H9 (cell line): ENCODE results near the gene CDHR5. TPM values are rescaled to one million over a fixed set of nuclear protein-coding genes. Genes with fewer than 3 reads are reported as not detected.
"Not testable (repeated sequence)": the region's sequence is repeated elsewhere in the genome, so short reads cannot be mapped to it uniquely, and the experiment has no call there.

Source experiments
- DNase-seq: peaks from one replicate; pipeline ENCODE4 v3.0.0-alpha.2; 2017
- H2AFZ ChIP-seq: one replicate; pipeline ENCODE4 v1.6.1; 2013; ENCODE audit warnings: mild to moderate bottlenecking, low read length, control low read depth, moderate library complexity
- H2AK5ac ChIP-seq: 2 replicates; pipeline ENCODE4 v1.6.1; 2013; ENCODE audit warnings: low read length, control low read depth, mixed read lengths; ENCODE audit not compliant: insufficient read length
- H2BK120ac ChIP-seq: one replicate; pipeline ENCODE4 v1.6.1; 2013; ENCODE audit warnings: low read depth, mild to moderate bottlenecking, low read length, control low read depth, inconsistent platforms; ENCODE audit not compliant: poor library complexity, severe bottlenecking
- H2BK12ac ChIP-seq: 2 replicates; pipeline ENCODE4 v1.6.1; 2013; ENCODE audit warnings: low read length, control low read depth, mixed read lengths, low read depth; ENCODE audit not compliant: insufficient read length
- H2BK15ac ChIP-seq: 2 replicates; pipeline ENCODE4 v1.6.1; 2013; ENCODE audit warnings: low read depth, low read length, control low read depth
- H2BK20ac ChIP-seq: one replicate; pipeline ENCODE4 v1.6.1; 2013; ENCODE audit warnings: low read depth, mild to moderate bottlenecking, low read length, control low read depth, inconsistent platforms; ENCODE audit not compliant: poor library complexity, severe bottlenecking
- H2BK5ac ChIP-seq: 2 replicates; pipeline ENCODE4 v1.6.1; 2013; ENCODE audit warnings: low read length, control low read depth, mixed read lengths; ENCODE audit not compliant: insufficient read length
- H3K14ac ChIP-seq: 2 replicates; pipeline ENCODE4 v1.6.1; 2013; ENCODE audit warnings: low read length, control low read depth; ENCODE audit not compliant: insufficient read depth
- H3K18ac ChIP-seq: 2 replicates; pipeline ENCODE4 v1.6.1; 2013; ENCODE audit warnings: low read depth, mild to moderate bottlenecking, mixed read lengths, low read length, control low read depth; ENCODE audit not compliant: insufficient read length
- H3K23ac ChIP-seq: 2 replicates; pipeline ENCODE4 v1.6.1; 2013; ENCODE audit warnings: low read length, control low read depth, mixed read lengths, low read depth; ENCODE audit not compliant: insufficient read length
- H3K23me2 ChIP-seq: 2 replicates; pipeline ENCODE4 v1.6.1; 2013; ENCODE audit warnings: low read depth, mild to moderate bottlenecking, mixed read lengths, low read length, control low read depth; ENCODE audit not compliant: insufficient read length, poor library complexity, severe bottlenecking
- H3K27ac ChIP-seq: 2 replicates; pipeline ENCODE4 v1.5.1; 2013; ENCODE audit warnings: low read length, control low read depth, mixed read lengths, low read depth; ENCODE audit not compliant: insufficient read length
- H3K27me3 ChIP-seq: 2 replicates; pipeline ENCODE4 v1.6.1; 2013; ENCODE audit warnings: low read length, control low read depth, inconsistent platforms; ENCODE audit not compliant: insufficient read depth
- H3K4ac ChIP-seq: 2 replicates; pipeline ENCODE4 v1.6.1; 2013; ENCODE audit warnings: low read depth, mild to moderate bottlenecking, control low read depth, inconsistent platforms, low read length, moderate library complexity
- H3K4me1 ChIP-seq: 2 replicates; pipeline ENCODE4 v1.6.1; 2013; ENCODE audit warnings: low read length, control low read depth, inconsistent platforms; ENCODE audit not compliant: insufficient read depth
- H3K4me2 ChIP-seq: 2 replicates; pipeline ENCODE4 v1.6.1; 2013; ENCODE audit warnings: low read length, control low read depth, mixed read lengths; ENCODE audit not compliant: insufficient read length, insufficient read depth
- H3K56ac ChIP-seq: 2 replicates; pipeline ENCODE4 v1.6.1; 2013; ENCODE audit warnings: low read depth, mild to moderate bottlenecking, mixed read lengths, low read length, control low read depth; ENCODE audit not compliant: insufficient read length
- H3K79me1 ChIP-seq: 2 replicates; pipeline ENCODE4 v1.6.1; 2013; ENCODE audit warnings: low read depth, mild to moderate bottlenecking, moderate library complexity, low read length, control low read depth, inconsistent platforms; ENCODE audit not compliant: insufficient read depth, poor library complexity, severe bottlenecking
- H3K79me2 ChIP-seq: 2 replicates; pipeline ENCODE4 v1.6.1; 2013; ENCODE audit warnings: low read length, control low read depth, inconsistent platforms; ENCODE audit not compliant: insufficient read depth
- H3K9ac ChIP-seq: 2 replicates; pipeline ENCODE4 v1.6.1; 2013; ENCODE audit warnings: low read length, control low read depth, mixed read lengths; ENCODE audit not compliant: insufficient read length; ENCODE audit errors: extremely low read depth
- H3K9me3 ChIP-seq: one replicate; pipeline ENCODE4 v1.6.1; 2013; ENCODE audit warnings: low read depth, low read length, inconsistent platforms; ENCODE audit not compliant: control insufficient read depth
- H3T11ph ChIP-seq: one replicate; pipeline ENCODE4 v1.6.1; 2013; ENCODE audit warnings: mild to moderate bottlenecking, low read length, control low read depth, inconsistent platforms
- H4K20me1 ChIP-seq: one replicate; pipeline ENCODE4 v1.6.1; 2013; ENCODE audit not compliant: control insufficient read depth, insufficient read length, insufficient read depth
- H4K5ac ChIP-seq: 2 replicates; pipeline ENCODE4 v1.6.1; 2013; ENCODE audit warnings: low read depth, mild to moderate bottlenecking, mixed read lengths, low read length, control low read depth; ENCODE audit not compliant: insufficient read length
- H4K8ac ChIP-seq: replicated peaks from 2 replicates; pipeline ENCODE4 v1.6.1; 2013; ENCODE audit warnings: low read length, control low read depth, mixed read lengths, low read depth; ENCODE audit not compliant: insufficient read length
- H4K91ac ChIP-seq: 2 replicates; pipeline ENCODE4 v1.6.1; 2013; ENCODE audit warnings: low read depth, mild to moderate bottlenecking, moderate library complexity, mixed read lengths, low read length, control low read depth; ENCODE audit not compliant: insufficient read length
- H3K27ac Mint-ChIP-seq, 3 experiments: 2 replicates in 2 of 3; 3 replicates in 1 of 3; pipeline ENCODE4 v1.8.0; 2020 to 2021; ENCODE audit warnings: mixed read lengths in 3 of 3, mild to moderate bottlenecking in 1 of 3, moderate library complexity in 1 of 3
- H3K27me3 Mint-ChIP-seq: 2 replicates; pipeline ENCODE4 v1.8.0; 2021; ENCODE audit warnings: low read depth, mild to moderate bottlenecking, moderate library complexity, mixed read lengths
- H3K36me3 Mint-ChIP-seq, 3 experiments: 2 replicates in 2 of 3; 3 replicates in 1 of 3; pipeline ENCODE4 v1.8.0; 2020 to 2021; ENCODE audit warnings: low read depth in 3 of 3, mixed read lengths in 3 of 3; ENCODE audit not compliant: insufficient read depth in 1 of 3
- H3K4me1 Mint-ChIP-seq, 2 experiments: 2 replicates each; pipeline ENCODE4 v1.8.0; 2020; ENCODE audit warnings: mixed read lengths in 2 of 2
- H3K4me3 Mint-ChIP-seq, 2 experiments: 2 replicates in 1 of 2; 3 replicates in 1 of 2; pipeline ENCODE4 v1.8.0; 2020 to 2021; ENCODE audit warnings: mild to moderate bottlenecking in 2 of 2, mixed read lengths in 2 of 2, moderate library complexity in 1 of 2
- H3K9me3 Mint-ChIP-seq, 2 experiments: 2 replicates in 1 of 2; 3 replicates in 1 of 2; pipeline ENCODE4 v1.8.0; 2020; ENCODE audit warnings: mild to moderate bottlenecking in 2 of 2, mixed read lengths in 2 of 2, moderate library complexity in 1 of 2
- CTCF ChIP-seq: fragments of 200-600 bp; sonication (generic); conservative IDR thresholded peaks from 3 replicates; pipeline ENCODE4 v1.8.0; 2021; ENCODE audit warnings: antibody characterized with exemption, mild to moderate bottlenecking
- WGBS: extraction: QIAGEN DNeasy Blood & Tissue Kit; methylation state at CpG from one replicate; pipeline ENCODE4 v1.1.7; 2013; ENCODE audit warnings: missing lambda C conversion rate, low lambda C conversion rate, mixed read lengths; ENCODE audit not compliant: insufficient read length; ENCODE audit errors: extremely low coverage; 5-methylcytosine and 5-hydroxymethylcytosine counted together
- total RNA-seq: library from RNA; stranded (reverse); gene quantifications from 2 replicates; pipeline ENCODE4 v1.2.1, GENCODE V29; 2021

Gene CDHR5
- total RNA-seq, 1 experiment from 2014 or later: not detected

- Histone ChIP-seq H3K56ac (no peak overlapping the region), H3K4me2 (no peak overlapping the region), H4K20me1 (no peaks in the 10 kb centered on the region), H3K79me2 (no peaks in the 10 kb centered on the region), H3K23me2 (no peaks in the 10 kb centered on the region), H3K9me3 (no peaks in the 10 kb centered on the region), H2AFZ (no peak overlapping the region), H4K5ac (no peak overlapping the region), H2BK15ac (no peak overlapping the region), H2BK120ac (no peak overlapping the region), H3K18ac (no peak overlapping the region), H3K9ac (no peak overlapping the region), H3K27me3 (no peaks in the 10 kb centered on the region), H2BK5ac (no peak overlapping the region), H3K4ac (no peak overlapping the region), H2BK20ac (no peak overlapping the region), H3K4me1 (no peaks in the 10 kb centered on the region), H3K79me1 (no peaks in the 10 kb centered on the region), H3K23ac (no peak overlapping the region), H4K8ac (no peak overlapping the region), H2BK12ac (no peak overlapping the region), H4K91ac (no peak overlapping the region), H3T11ph (no peak overlapping the region), H3K27ac (no peak overlapping the region), H2AK5ac (no peak overlapping the region), H3K14ac (no peak overlapping the region)
- H3K4me1 Mint-ChIP-seq: no peaks in the 10 kb centered on the region
- H3K4me3 Mint-ChIP-seq: no peak overlapping the region
- H3K36me3 Mint-ChIP-seq: peaks cover 17 to 56% (median 27%) of the 10 kb centered on the region in 3 experiments
- no peaks in the 10 kb centered on the region for H3K9me3 Mint-ChIP-seq
- DNase-seq: no peak
- TF ChIP-seq CTCF: no peak
- WGBS: no CpG with 5 or more reads among the region's 15 CpGs
- no peak overlapping the region for H3K27ac Mint-ChIP-seq
- no peaks in the 10 kb centered on the region for H3K27me3 Mint-ChIP-seq
These were observed 29.1 kb upstream of the CDHR5 start for GRCh38 chr11:653837-654236.

DNA sequence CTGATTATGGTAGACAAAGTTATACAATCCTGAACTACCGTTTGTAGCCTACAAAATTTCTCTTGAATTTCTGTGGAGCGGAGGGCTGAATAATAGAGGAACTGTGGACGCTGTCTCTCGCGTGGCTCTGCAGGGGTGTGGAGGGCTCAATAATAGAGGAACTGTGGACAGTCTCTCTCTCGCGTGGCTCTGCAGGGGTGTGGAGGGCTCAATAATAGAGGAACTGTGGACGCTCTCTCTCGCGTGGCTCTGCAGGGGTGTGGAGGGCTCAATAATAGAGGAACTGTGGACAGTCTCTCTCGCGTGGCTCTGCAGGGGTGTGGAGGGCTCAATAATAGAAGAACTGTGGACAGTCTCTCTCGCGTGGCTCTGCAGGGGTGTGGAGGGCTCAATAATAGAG lies 28.4 kb upstream of the CDHR5 start:
- H3K27ac ChIP-seq: not testable (repeated sequence)

More for the DNA sequence above, 28.4 kb upstream of the CDHR5 start:
- not testable (repeated sequence) for H2BK120ac ChIP-seq, H2BK20ac ChIP-seq, H4K8ac ChIP-seq, H2BK5ac ChIP-seq, H4K91ac ChIP-seq, H2AFZ ChIP-seq, H2BK15ac ChIP-seq, H2BK12ac ChIP-seq, H3K23ac ChIP-seq, H3K14ac ChIP-seq, H4K5ac ChIP-seq, H3K4me2 ChIP-seq, H3K79me1 ChIP-seq, H3K27ac Mint-ChIP-seq, H3T11ph ChIP-seq, H3K27me3 ChIP-seq, H3K9me3 Mint-ChIP-seq, H3K79me2 ChIP-seq, H3K23me2 ChIP-seq, H3K9ac ChIP-seq, H3K56ac ChIP-seq, H3K9me3 ChIP-seq, H4K20me1 ChIP-seq, H3K4me1 Mint-ChIP-seq, H3K4me1 ChIP-seq, DNase-seq, H3K4me3 Mint-ChIP-seq, H2AK5ac ChIP-seq, H3K27me3 Mint-ChIP-seq, H3K18ac ChIP-seq, H3K4ac ChIP-seq
- H3K36me3 Mint-ChIP-seq: peaks cover 17 to 54% (median 32%) of the 10 kb centered on the region in 3 experiments
- no CpG with 5 or more reads among the region's 14 CpGs for WGBS
